ENCODE results near the gene CPHXL2. TPM values are rescaled to one million over a fixed set of nuclear protein-coding genes. Genes with fewer than 3 reads are reported as not detected.
A peak's percentile ranks its signal among the peaks of the same experiment; 100 is the strongest.

Gene CPHXL2
- total and polyA plus RNA-seq, 3 experiments from 2014 or later, result not detected

GRCh38 chr16:75658175-75658574, 18.6 kb downstream of the CPHXL2 start:
- H3K9me3 Mint-ChIP-seq, result no peaks in the 10 kb centered on the region
- H3K4me3 ChIP-seq (ENCODE audit: low read length), result no peak overlapping the region
- H3K9me3 ChIP-seq (ENCODE audit: low read length), result no peaks in the 10 kb centered on the region
- H3K36me3 Mint-ChIP-seq, result peaks cover 0 to 72% (median 21%) of the 10 kb centered on the region in 3 donors
- H3K27ac Mint-ChIP-seq, result peak overlapping the region in 2 of 8 donors; percentile 50 to 59
- H3K4me1 ChIP-seq (ENCODE audit: insufficient read depth, low read length), result peaks cover 13% of the 10 kb centered on the region
- H3K4me1 Mint-ChIP-seq, result peaks cover 27 to 58% (median 58%) of the 10 kb centered on the region in 3 donors
- no peaks in the 10 kb centered on the region for H3K27me3 Mint-ChIP-seq
- no peak for DNase-seq
- H3K4me3 Mint-ChIP-seq, result no peak overlapping the region
- H3K27me3 ChIP-seq (ENCODE audit: insufficient read depth, low read length, poor library complexity, severe bottlenecking), result no peaks in the 10 kb centered on the region
- peaks cover 39% of the 10 kb centered on the region for H3K36me3 ChIP-seq (ENCODE audit: insufficient read depth, low read length)
- ChIA-PET POLR2A (no interaction called here), CTCF (no interaction called here)
- H3K27ac ChIP-seq (ENCODE audit: low read depth, low read length), result no peak overlapping the region

GRCh38 chr16:75653922-75654321, 22.9 kb downstream of the CPHXL2 start:
- ChIA-PET POLR2A (no interaction called here), CTCF (no interaction called here)
- Mint-ChIP-seq H3K27me3 (no peaks in the 10 kb centered on the region), H3K36me3 (peaks cover 0 to 72% (median 28%) of the 10 kb centered on the region in 3 donors), H3K4me3 (peak overlapping the region in 5 of 7 donors; percentile 43 to 99 (median 65)), H3K27ac (peak overlapping the region; percentile 74 to 97 (median 83)), H3K4me1 (peaks cover 56 to 84% (median 81%) of the 10 kb centered on the region in 3 donors), H3K9me3 (no peaks in the 10 kb centered on the region)
- no peak for DNase-seq
- no peaks in the 10 kb centered on the region for H3K27me3 ChIP-seq (ENCODE audit: insufficient read depth, low read length, poor library complexity, severe bottlenecking)
- H3K4me3 ChIP-seq (ENCODE audit: low read length), result no peak overlapping the region
- no peaks in the 10 kb centered on the region for H3K9me3 ChIP-seq (ENCODE audit: low read length)
- H3K36me3 ChIP-seq (ENCODE audit: insufficient read depth, low read length), result peaks cover 39% of the 10 kb centered on the region
- peaks cover 38% of the 10 kb centered on the region for H3K4me1 ChIP-seq (ENCODE audit: insufficient read depth, low read length)
- no peak overlapping the region for H3K27ac ChIP-seq (ENCODE audit: low read depth, low read length)

DNA sequence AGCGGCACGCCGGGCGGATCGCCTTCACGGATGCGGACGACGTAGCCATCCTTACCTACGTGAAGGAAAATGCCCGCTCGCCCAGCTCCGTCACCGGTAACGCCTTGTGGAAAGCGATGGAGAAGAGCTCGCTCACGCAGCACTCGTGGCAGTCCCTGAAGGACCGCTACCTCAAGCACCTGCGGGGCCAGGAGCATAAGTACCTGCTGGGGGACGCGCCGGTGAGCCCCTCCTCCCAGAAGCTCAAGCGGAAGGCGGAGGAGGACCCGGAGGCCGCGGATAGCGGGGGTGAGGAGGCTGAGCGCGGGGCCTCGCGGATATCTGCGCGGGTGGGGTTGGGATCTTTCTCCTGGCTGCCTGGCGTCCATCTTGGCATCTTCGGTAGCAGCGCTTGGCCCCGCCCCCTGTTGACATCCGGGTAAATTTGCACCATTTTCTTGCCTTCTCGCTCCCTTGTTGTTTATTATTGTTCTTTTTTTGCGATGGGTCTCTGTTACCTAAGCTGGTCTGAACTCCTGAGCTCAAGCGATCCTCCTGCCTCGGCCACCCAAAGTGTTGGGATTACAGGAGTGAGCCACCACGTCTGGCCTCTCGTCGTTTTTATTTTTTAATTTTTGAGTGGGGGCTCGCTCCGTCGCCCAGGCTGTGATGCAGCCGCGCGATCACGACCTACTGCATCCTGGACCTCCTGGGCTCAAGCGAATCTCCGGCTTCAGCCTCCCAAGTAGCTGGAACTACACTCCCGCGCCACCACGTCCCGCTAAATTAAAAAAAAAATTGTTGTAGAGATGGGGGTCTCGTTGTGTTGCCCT, 28.3 kb downstream of the CPHXL2 start:
- H3K36me3 ChIP-seq (ENCODE audit: insufficient read depth, low read length), result peaks cover 17% of the 10 kb centered on the region
- H3K27me3 ChIP-seq (ENCODE audit: insufficient read depth, low read length, poor library complexity, severe bottlenecking), result no peaks in the 10 kb centered on the region
- DNase-seq, result peak; percentile 79 to 90 (median 82)
- CTCF ChIA-PET, result interaction anchor here (0.9 to 5.5 kb wide), 18 partner anchors 13 to 215 kb away, joined by 3 to 46 read pairs (median 6); partner anchors contain the start of genes ADAT1, CFDP1, GABARAPL2 and TMEM170A
- Mint-ChIP-seq H3K4me3 (peak overlapping the region; percentile 95 to 100 (median 99)), H3K27ac (peak overlapping the region; percentile 95 to 100 (median 98)), H3K4me1 (peaks cover 65 to 75% (median 73%) of the 10 kb centered on the region in 3 donors), H3K36me3 (peaks cover 4 to 60% (median 11%) of the 10 kb centered on the region in 3 donors), H3K9me3 (no peaks in the 10 kb centered on the region), H3K27me3 (peaks cover 0 to 2% of the 10 kb centered on the region in 2 donors)
- POLR2A ChIA-PET, result interaction anchor here (0.9 to 5.0 kb wide), 14 partner anchors 21 to 1542 kb away, joined by 3 to 148 read pairs (median 10); partner anchors contain the start of genes ADAT1, CFDP1, GABARAPL2 and TMEM170A
- H3K9me3 ChIP-seq (ENCODE audit: low read length), result no peaks in the 10 kb centered on the region
- H3K4me1 ChIP-seq (ENCODE audit: insufficient read depth, low read length), result peaks cover 61% of the 10 kb centered on the region
- H3K27ac ChIP-seq (ENCODE audit: low read depth, low read length), result peak overlapping the region; percentile 97
- peak overlapping the region; percentile 81 for H3K4me3 ChIP-seq (ENCODE audit: low read length)

DNA sequence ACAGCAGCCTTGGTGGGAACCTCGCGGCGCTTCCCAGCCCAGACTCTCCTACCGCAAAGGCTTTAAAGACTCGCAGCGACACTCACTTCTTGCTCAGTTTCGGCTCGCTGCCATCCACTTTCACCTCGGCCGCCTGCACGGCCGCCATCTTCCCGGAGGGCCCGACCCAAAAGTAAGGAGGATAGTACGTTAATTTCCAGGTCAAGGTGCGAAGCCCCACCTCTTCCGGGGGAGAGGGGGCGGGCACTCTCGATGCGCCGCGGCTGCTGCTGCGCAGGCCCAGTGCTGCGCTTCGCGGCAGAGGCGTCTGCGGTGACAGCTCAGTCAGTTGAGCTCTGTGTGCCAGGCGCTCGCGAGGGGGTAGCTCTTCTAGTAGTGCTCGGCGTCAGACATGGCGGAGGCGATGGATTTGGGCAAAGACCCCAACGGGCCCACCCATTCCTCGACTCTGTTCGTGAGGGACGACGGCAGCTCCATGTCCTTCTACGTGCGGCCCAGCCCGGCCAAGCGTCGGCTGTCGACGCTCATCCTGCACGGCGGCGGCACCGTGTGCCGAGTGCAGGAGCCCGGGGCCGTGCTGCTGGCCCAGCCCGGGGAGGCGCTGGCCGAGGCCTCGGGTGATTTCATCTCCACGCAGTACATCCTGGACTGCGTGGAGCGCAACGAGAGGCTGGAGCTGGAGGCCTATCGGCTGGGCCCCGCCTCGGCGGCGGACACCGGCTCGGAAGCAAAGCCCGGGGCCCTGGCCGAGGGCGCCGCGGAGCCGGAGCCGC, 29.1 kb downstream of the CPHXL2 start, which contains the start of the genes KARS1 and TERF2IP:
TSS of gene KARS1 (minus strand) at position 174 of the 773 bp plus-strand sequence. CDS start at position 148, 26 bp downstream.
TSS of gene TERF2IP (plus strand) at position 282 of the 773 bp plus-strand sequence. CDS start at position 392, 110 bp downstream.
- ChIA-PET POLR2A (interaction anchor here (0.7 to 5.0 kb wide), 16 partner anchors 20 to 1543 kb away, joined by 3 to 148 read pairs (median 7); partner anchors contain the start of genes ADAT1, CFDP1, GABARAPL2 and TMEM170A), CTCF (interaction anchor here (1.0 to 5.5 kb wide), 15 partner anchors 15 to 214 kb away, joined by 3 to 46 read pairs (median 9); partner anchors contain the start of genes ADAT1, CFDP1, GABARAPL2 and TMEM170A)
- peaks cover 0 to 2% of the 10 kb centered on the region in 2 donors for H3K27me3 Mint-ChIP-seq
- peaks cover 4 to 62% (median 15%) of the 10 kb centered on the region in 3 donors for H3K36me3 Mint-ChIP-seq
- H3K9me3 Mint-ChIP-seq, result no peaks in the 10 kb centered on the region
- H3K4me1 Mint-ChIP-seq, result peaks cover 61 to 73% (median 69%) of the 10 kb centered on the region in 3 donors
- peaks cover 53% of the 10 kb centered on the region for H3K4me1 ChIP-seq (ENCODE audit: insufficient read depth, low read length)
- H3K36me3 ChIP-seq (ENCODE audit: insufficient read depth, low read length), result peaks cover 14% of the 10 kb centered on the region
- H3K27ac Mint-ChIP-seq, result peak within 1 kb of the TSS; percentile 97 to 100 (median 99)
- H3K9me3 ChIP-seq (ENCODE audit: low read length), result no peaks in the 10 kb centered on the region
- peak within 1 kb of the TSS; percentile 81 for H3K4me3 ChIP-seq (ENCODE audit: low read length)
- peak within 1 kb of the TSS; percentile 97 for H3K27ac ChIP-seq (ENCODE audit: low read depth, low read length)
- H3K4me3 Mint-ChIP-seq, result peak within 1 kb of the TSS; percentile 95 to 100 (median 99)
- DNase-seq, result peak; percentile 92 to 97 (median 95)
- no peaks in the 10 kb centered on the region for H3K27me3 ChIP-seq (ENCODE audit: insufficient read depth, low read length, poor library complexity, severe bottlenecking)

DNA sequence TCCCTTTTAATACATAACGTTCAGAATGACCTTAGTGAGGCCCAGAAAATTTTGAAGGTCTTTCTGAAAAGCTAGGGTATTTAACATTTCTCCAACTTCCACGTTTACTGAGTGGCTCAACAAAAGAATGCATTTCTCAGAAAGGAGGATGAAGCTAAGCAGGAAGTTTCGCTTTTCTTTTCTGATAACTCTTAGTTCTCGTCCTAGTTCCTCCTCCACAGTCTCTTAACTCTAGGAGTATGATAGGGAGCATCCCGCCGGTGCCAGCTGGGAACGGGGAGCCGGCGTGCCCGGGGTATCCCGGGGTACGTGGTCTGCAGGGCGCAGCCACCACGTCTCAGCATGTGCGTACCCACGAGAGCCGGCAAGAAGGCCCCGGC, 29.7 kb downstream of the CPHXL2 start:
- ChIA-PET POLR2A (interaction anchor here (0.7 to 5.0 kb wide), 14 partner anchors 19 to 980 kb away, joined by 3 to 148 read pairs (median 10); partner anchors contain the start of genes ADAT1, CFDP1, GABARAPL2 and TMEM170A), CTCF (interaction anchor here (1.0 to 5.5 kb wide), 12 partner anchors 15 to 213 kb away, joined by 3 to 46 read pairs (median 10); partner anchors contain the start of genes ADAT1, CFDP1, GABARAPL2 and TMEM170A)
- peak overlapping the region; percentile 97 to 100 (median 98) for H3K27ac Mint-ChIP-seq
- DNase-seq, result no peak
- no peaks in the 10 kb centered on the region for H3K27me3 ChIP-seq (ENCODE audit: insufficient read depth, low read length, poor library complexity, severe bottlenecking)
- H3K4me3 ChIP-seq (ENCODE audit: low read length), result peak overlapping the region; percentile 81
- no peaks in the 10 kb centered on the region for H3K9me3 Mint-ChIP-seq
- H3K36me3 ChIP-seq (ENCODE audit: insufficient read depth, low read length), result peaks cover 14% of the 10 kb centered on the region
- peak overlapping the region; percentile 95 to 100 (median 99) for H3K4me3 Mint-ChIP-seq
- peaks cover 4 to 64% (median 15%) of the 10 kb centered on the region in 3 donors for H3K36me3 Mint-ChIP-seq
- H3K4me1 Mint-ChIP-seq, result peaks cover 61 to 73% (median 69%) of the 10 kb centered on the region in 3 donors
- H3K9me3 ChIP-seq (ENCODE audit: low read length), result no peaks in the 10 kb centered on the region
- peak overlapping the region; percentile 97 for H3K27ac ChIP-seq (ENCODE audit: low read depth, low read length)
- peaks cover 50% of the 10 kb centered on the region for H3K4me1 ChIP-seq (ENCODE audit: insufficient read depth, low read length)
- H3K27me3 Mint-ChIP-seq, result peaks cover 0 to 2% of the 10 kb centered on the region in 2 donors

- no peaks in the 10 kb centered on the region for H3K9me3 Mint-ChIP-seq
- peak overlapping the region; percentile 46 to 87 (median 82) for H3K4me3 Mint-ChIP-seq
- peaks cover 4 to 74% (median 19%) of the 10 kb centered on the region in 3 donors for H3K36me3 Mint-ChIP-seq
- H3K27ac ChIP-seq (ENCODE audit: low read depth, low read length), result no peak overlapping the region
- CTCF ChIA-PET, result interaction anchor here (0.9 to 1.0 kb wide), 2 partner anchors 89 to 120 kb away, joined by 3 read pairs; partner anchors contain the start of gene TMEM231
- POLR2A ChIA-PET, result no interaction called here
- H3K36me3 ChIP-seq (ENCODE audit: insufficient read depth, low read length), result peaks cover 36% of the 10 kb centered on the region
- no peaks in the 10 kb centered on the region for H3K27me3 ChIP-seq (ENCODE audit: insufficient read depth, low read length, poor library complexity, severe bottlenecking)
- peak in 2 of 5 donors; percentile 27 to 37 for DNase-seq
- no peaks in the 10 kb centered on the region for H3K9me3 ChIP-seq (ENCODE audit: low read length)
- no peak overlapping the region for H3K4me3 ChIP-seq (ENCODE audit: low read length)
- H3K27ac Mint-ChIP-seq, result peak overlapping the region; percentile 20 to 94 (median 89)
- peaks cover 33% of the 10 kb centered on the region for H3K4me1 ChIP-seq (ENCODE audit: insufficient read depth, low read length)
- peaks cover 0 to 2% of the 10 kb centered on the region in 2 donors for H3K27me3 Mint-ChIP-seq
- peaks cover 56 to 68% (median 60%) of the 10 kb centered on the region in 3 donors for H3K4me1 Mint-ChIP-seq
Measured at GRCh38 chr16:75644240-75645012, 32.4 kb downstream of the CPHXL2 start.

DNA sequence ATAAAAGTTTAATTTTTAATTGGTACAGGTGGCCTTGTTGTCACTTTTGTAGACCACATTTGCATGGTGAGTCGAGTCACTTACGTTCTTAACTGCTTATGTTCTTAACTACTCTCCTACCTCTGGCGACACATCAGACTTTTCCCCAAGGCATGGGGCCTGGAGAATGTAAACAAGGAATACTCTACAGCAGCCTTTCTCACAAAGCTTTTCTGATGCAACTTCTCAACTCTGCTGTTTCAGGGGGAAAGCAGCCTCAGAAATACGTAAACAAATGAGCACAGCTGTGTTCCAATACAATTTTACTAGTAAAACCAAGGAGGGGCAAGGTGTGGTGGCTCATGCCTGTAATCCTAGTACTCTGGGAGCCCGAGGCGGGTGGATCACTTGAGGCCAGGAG, 36.2 kb downstream of the CPHXL2 start:
- Mint-ChIP-seq H3K4me3 (no peak overlapping the region), H3K36me3 (peaks cover 8 to 85% (median 28%) of the 10 kb centered on the region in 3 donors), H3K9me3 (no peaks in the 10 kb centered on the region), H3K4me1 (peaks cover 50 to 63% (median 55%) of the 10 kb centered on the region in 3 donors), H3K27me3 (no peaks in the 10 kb centered on the region), H3K27ac (peak overlapping the region in 3 of 8 donors; percentile 17 to 40 (median 24))
- Histone ChIP-seq H3K27me3 (ENCODE audit: insufficient read depth, low read length, poor library complexity, severe bottlenecking) (no peaks in the 10 kb centered on the region), H3K9me3 (ENCODE audit: low read length) (no peaks in the 10 kb centered on the region), H3K36me3 (ENCODE audit: insufficient read depth, low read length) (peaks cover 64% of the 10 kb centered on the region), H3K4me1 (ENCODE audit: insufficient read depth, low read length) (peaks cover 21% of the 10 kb centered on the region), H3K4me3 (ENCODE audit: low read length) (no peak overlapping the region), H3K27ac (ENCODE audit: low read depth, low read length) (no peak overlapping the region)
- ChIA-PET POLR2A (no interaction called here), CTCF (no interaction called here)
- no peak for DNase-seq
